ENCODE results near the gene SCOC. TPM values are rescaled to one million over a fixed set of nuclear protein-coding genes. Genes with fewer than 3 reads are reported as not detected.

Gene SCOC
- total and polyA plus RNA-seq, 10 donors, result 22.3 to 45.1 (median 28.6) TPM

DNA sequence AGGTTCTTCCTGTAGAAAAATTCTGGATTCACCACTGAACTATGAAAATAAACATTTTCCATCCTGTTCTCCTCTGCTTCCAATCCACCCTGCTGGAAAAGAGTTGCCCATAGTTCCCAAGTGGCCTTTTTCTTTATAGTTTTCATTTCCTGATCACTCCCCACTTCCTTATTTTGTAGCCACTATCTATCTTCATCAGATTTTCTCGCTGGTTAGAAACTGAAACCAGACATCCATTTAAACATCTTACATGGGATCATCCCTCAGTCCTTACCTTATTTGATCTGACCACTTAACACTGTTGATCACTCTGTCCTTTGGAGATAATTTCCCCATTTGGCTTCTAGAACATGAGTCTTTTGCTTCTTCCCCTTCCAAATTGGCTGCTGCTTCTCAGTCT lies 42.2 kb upstream of the SCOC start:
- Histone ChIP-seq H3K4me1 (peaks cover 0 to 12% (median 2%) of the 10 kb centered on the region in 6 donors), H3K27me3 (replicated peaks in 1 of 7) (no peaks in the 10 kb centered on the region), H3K27ac (no peak overlapping the region), H3K4me3 (no peak overlapping the region), H3K36me3 (no peaks in the 10 kb centered on the region), H3K9me3 (no peaks in the 10 kb centered on the region)
- TF ChIP-seq, protein P1, sequence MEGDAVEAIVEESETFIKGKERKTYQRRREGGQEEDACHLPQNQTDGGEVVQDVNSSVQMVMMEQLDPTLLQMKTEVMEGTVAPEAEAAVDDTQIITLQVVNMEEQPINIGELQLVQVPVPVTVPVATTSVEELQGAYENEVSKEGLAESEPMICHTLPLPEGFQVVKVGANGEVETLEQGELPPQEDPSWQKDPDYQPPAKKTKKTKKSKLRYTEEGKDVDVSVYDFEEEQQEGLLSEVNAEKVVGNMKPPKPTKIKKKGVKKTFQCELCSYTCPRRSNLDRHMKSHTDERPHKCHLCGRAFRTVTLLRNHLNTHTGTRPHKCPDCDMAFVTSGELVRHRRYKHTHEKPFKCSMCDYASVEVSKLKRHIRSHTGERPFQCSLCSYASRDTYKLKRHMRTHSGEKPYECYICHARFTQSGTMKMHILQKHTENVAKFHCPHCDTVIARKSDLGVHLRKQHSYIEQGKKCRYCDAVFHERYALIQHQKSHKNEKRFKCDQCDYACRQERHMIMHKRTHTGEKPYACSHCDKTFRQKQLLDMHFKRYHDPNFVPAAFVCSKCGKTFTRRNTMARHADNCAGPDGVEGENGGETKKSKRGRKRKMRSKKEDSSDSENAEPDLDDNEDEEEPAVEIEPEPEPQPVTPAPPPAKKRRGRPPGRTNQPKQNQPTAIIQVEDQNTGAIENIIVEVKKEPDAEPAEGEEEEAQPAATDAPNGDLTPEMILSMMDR (IDR thresholded peaks at IDR 0.05 in 8 of 11, conservative IDR thresholded peaks at IDR 0.05 in 3 of 11), result no peak
- no peak for TF ChIP-seq POLR2AphosphoS5 (IDR thresholded peaks at IDR 0.05)
- TF ChIP-seq POLR2A (IDR thresholded peaks at IDR 0.05), result no peak
- WGBS, 5 donors, result 7 to 31% (median 22%) methylated on average over 1 of the region's 1 CpG
- intact Hi-C loops (cut with DNase I; ENCODE audit: low total_unique reads), result no loop called here
- no peak for DNase-seq

- Histone ChIP-seq H3K4me3 (no peak overlapping the region), H3K27ac (no peak overlapping the region), H3K27me3 (replicated peaks in 1 of 7) (no peaks in the 10 kb centered on the region), H3K9me3 (no peaks in the 10 kb centered on the region), H3K36me3 (no peaks in the 10 kb centered on the region), H3K4me1 (peaks cover 0 to 12% (median 2%) of the 10 kb centered on the region in 6 donors)
- TF ChIP-seq, protein P1 (IDR thresholded peaks at IDR 0.05 in 8 of 11, conservative IDR thresholded peaks at IDR 0.05 in 3 of 11), result no peak
- no peak for TF ChIP-seq POLR2AphosphoS5 (IDR thresholded peaks at IDR 0.05)
- no peak for TF ChIP-seq POLR2A (IDR thresholded peaks at IDR 0.05)
- intact Hi-C loops (cut with DNase I; ENCODE audit: low total_unique reads), result no loop called here
- 82 to 94% (median 87%) methylated on average over 5 of the region's 5 CpGs for WGBS, 5 donors
- DNase-seq, result no peak
Measured at GRCh38 chr4:140331876-140332275, 41.6 kb upstream of the SCOC start.

DNA sequence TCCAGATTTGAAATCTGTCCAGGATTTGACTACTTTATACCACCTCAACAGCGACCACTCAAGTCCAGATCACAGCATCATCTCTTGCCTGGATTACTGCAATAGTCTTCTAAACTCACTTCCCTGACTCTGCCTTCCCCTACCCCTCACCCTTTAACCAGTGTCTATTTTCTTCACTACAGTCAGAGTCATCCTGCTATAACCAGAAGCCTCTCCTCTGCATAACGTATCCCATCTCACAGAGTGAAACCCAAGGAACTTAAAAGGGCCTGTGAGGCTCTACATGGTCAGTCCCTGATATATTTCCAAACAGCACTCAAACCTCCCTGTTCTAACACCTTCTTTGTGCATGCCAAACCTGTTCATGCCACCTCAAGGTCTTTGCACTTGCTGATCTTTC lies 40.7 kb upstream of the SCOC start:
- H3K4me1 ChIP-seq, result peaks cover 0 to 12% (median 2%) of the 10 kb centered on the region in 6 donors
- intact Hi-C loops (cut with DNase I; ENCODE audit: low total_unique reads), result no loop called here
- H3K27me3 ChIP-seq (replicated peaks in 1 of 7), result no peaks in the 10 kb centered on the region
- no peak overlapping the region for H3K4me3 ChIP-seq
- H3K36me3 ChIP-seq, result no peaks in the 10 kb centered on the region
- no peak overlapping the region for H3K27ac ChIP-seq
- TF ChIP-seq POLR2AphosphoS5 (IDR thresholded peaks at IDR 0.05), result no peak
- TF ChIP-seq POLR2A (IDR thresholded peaks at IDR 0.05), result no peak
- TF ChIP-seq, protein P1 (IDR thresholded peaks at IDR 0.05 in 8 of 11, conservative IDR thresholded peaks at IDR 0.05 in 3 of 11), result no peak
- no peak for DNase-seq
- 80 to 97% (median 92%) methylated on average over 2 of the region's 2 CpGs for WGBS, 5 donors
- H3K9me3 ChIP-seq, result no peaks in the 10 kb centered on the region

GRCh38 chr4:140333523-140333922 lies 39.9 kb upstream of the SCOC start:
- Histone ChIP-seq H3K27me3 (replicated peaks in 1 of 7) (no peaks in the 10 kb centered on the region), H3K27ac (no peak overlapping the region), H3K4me3 (no peak overlapping the region), H3K9me3 (no peaks in the 10 kb centered on the region), H3K4me1 (peaks cover 0 to 12% (median 2%) of the 10 kb centered on the region in 6 donors), H3K36me3 (no peaks in the 10 kb centered on the region)
- TF ChIP-seq POLR2AphosphoS5 (IDR thresholded peaks at IDR 0.05) (no peak), POLR2A (IDR thresholded peaks at IDR 0.05) (no peak)
- TF ChIP-seq, protein P1 (IDR thresholded peaks at IDR 0.05 in 8 of 11, conservative IDR thresholded peaks at IDR 0.05 in 3 of 11), result no peak
- no peak for DNase-seq
- intact Hi-C loops (cut with DNase I; ENCODE audit: low total_unique reads), result no loop called here
